AG09319 (cell line): ENCODE data around the gene NAA10.

Source experiments
- DNase-seq: peaks from one replicate; pipeline ENCODE4 v3.0.0-alpha.2; 2010; ENCODE audit warnings: low read depth; ENCODE audit errors: extremely low read depth
- CTCF ChIP-seq: IDR thresholded peaks from 2 replicates; pipeline ENCODE4 v1.5.1; 2011; ENCODE audit warnings: low read depth, mild to moderate bottlenecking, inconsistent platforms, low read length, moderate library complexity

NAA10 gene

GRCh38 chrX:153921070-153921469 lies 13.8 kb downstream of the NAA10 start:
- no peak for DNase-seq
- TF ChIP-seq CTCF, result no peak

- TF ChIP-seq CTCF, result no peak
- no peak for DNase-seq
Observed at GRCh38 chrX:153920546-153920945, 14.3 kb downstream of the NAA10 start.

GRCh38 chrX:153919281-153919680 lies 15.6 kb downstream of the NAA10 start:
- DNase-seq, result no peak
- no peak for TF ChIP-seq CTCF

GRCh38 chrX:153917869-153918268 lies 17.0 kb downstream of the NAA10 start:
- no peak for DNase-seq

GRCh38 chrX:153913701-153914100 lies 21.1 kb downstream of the NAA10 start:
- no peak for TF ChIP-seq CTCF
- DNase-seq, result no peak

More at GRCh38 chrX:153917869-153918268, 17.0 kb downstream of the NAA10 start:
- TF ChIP-seq CTCF, result no peak

GRCh38 chrX:153913211-153913610 lies 21.6 kb downstream of the NAA10 start:
- no peak for DNase-seq
- TF ChIP-seq CTCF, result no peak

GRCh38 chrX:153911798-153912197 lies 23.0 kb downstream of the NAA10 start:
- DNase-seq, result no peak
- no peak for TF ChIP-seq CTCF
